Mesothelial cell of epicardium (in vitro differentiated cells): ENCODE results near the gene TSPAN15. TPM values are rescaled to one million over a fixed set of nuclear protein-coding genes. Genes with fewer than 3 reads are reported as not detected.

Experiments used
- DNase-seq, 2 experiments: peaks; one replicate each; pipeline ENCODE4 v3.0.0; 2021; ENCODE audit warnings: low spot score in 2 of 2; ENCODE audit not compliant: unreplicated experiment in 2 of 2
- H3K27ac Mint-ChIP-seq: 2 replicates; pipeline ENCODE4 v1.8.0; 2021; ENCODE audit warnings: mixed read lengths
- H3K27me3 Mint-ChIP-seq: 2 replicates; pipeline ENCODE4 v1.8.0; 2021; ENCODE audit warnings: low read depth, mixed read lengths
- H3K36me3 Mint-ChIP-seq: 2 replicates; pipeline ENCODE4 v1.8.0; 2021; ENCODE audit warnings: mixed read lengths
- H3K4me1 Mint-ChIP-seq: 2 replicates; pipeline ENCODE4 v1.8.0; 2021; ENCODE audit warnings: mixed read lengths
- H3K4me3 Mint-ChIP-seq: 2 replicates; pipeline ENCODE4 v1.8.0; 2021; ENCODE audit warnings: mild to moderate bottlenecking, moderate library complexity, mixed read lengths
- H3K9me3 Mint-ChIP-seq: 2 replicates; pipeline ENCODE4 v1.8.0; 2021; ENCODE audit warnings: mixed read lengths
- CTCF ChIP-seq: fragments of 200-600 bp; sonication (generic); IDR thresholded peaks from one replicate; pipeline ENCODE4 v1.5.0; 2021; ENCODE audit warnings: antibody characterized with exemption; ENCODE audit not compliant: unreplicated experiment
- total RNA-seq: library from RNA; stranded (reverse); gene quantifications from 3 replicates; pipeline ENCODE4 v1.2.1, GENCODE V29; 2021

Gene TSPAN15
- total RNA-seq, 1 donor from 2014 or later: 17.7 TPM

DNA sequence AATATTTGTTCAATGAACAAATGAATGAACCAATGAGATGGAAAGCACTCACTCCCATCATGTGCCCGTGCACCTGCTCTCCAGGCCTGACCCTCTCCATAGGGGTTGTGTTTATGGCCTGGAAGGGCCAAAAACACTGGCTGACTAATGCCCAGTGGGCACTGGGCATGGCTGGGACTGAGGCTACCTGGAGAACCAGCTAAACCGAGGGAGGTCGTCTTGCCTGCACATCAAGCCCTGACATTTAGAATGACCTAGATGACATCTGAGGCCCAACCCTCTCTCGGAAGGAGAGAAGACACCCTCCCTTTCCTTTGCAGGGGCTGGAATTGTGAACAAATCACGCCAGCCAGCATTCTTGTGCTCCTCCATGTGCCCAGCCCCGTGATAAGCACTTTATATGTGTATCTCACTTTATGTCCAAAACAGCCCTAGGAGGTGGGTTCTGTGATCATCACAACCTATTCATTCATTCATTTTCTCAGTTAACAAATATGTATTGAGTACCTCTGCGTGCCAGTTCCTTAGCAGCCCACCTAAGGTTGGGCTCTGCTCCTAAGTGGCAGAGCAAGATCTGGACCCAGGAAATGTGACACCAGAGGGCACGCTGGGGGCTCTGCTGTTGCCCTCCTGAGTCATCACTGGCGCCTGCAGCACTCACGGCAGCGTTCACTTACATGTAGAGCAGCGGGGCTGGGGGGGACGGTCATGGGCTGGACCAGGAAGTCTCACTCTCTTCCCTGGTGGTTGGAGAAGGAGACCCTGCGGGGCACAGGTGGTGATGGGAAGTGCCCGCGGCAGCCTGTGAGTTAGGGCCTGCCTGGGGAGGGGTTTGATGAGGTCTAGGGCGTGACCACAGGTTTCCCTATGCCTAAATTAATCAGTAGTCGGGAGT lies 52.0 kb downstream of the TSPAN15 start:
- Mint-ChIP-seq H3K4me3 (no peak overlapping the region), H3K27me3 (peaks cover 2% of the 10 kb centered on the region), H3K4me1 (peaks cover 11% of the 10 kb centered on the region), H3K27ac (no peak overlapping the region), H3K36me3 (no peaks in the 10 kb centered on the region), H3K9me3 (no peaks in the 10 kb centered on the region)
- DNase-seq: no peak
- no peak for TF ChIP-seq CTCF

DNA sequence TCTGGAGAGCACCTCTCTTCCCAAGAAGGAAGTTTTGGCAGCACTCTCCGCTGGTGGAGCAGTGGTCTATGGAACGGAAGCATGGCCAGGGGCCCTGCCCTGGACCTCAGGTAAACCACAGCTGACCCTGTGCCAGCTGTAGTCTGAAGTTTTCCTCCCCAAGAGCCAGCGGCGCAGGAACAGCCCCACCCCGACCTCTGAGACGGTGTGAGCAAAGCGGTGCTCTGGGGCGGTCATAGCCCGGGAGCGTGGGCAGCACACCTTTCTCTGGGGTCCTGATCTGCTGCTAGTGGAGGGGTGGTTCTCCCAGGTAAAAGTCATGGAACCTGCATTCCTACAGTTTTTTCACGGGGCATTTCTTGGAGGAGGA lies 52.6 kb downstream of the TSPAN15 start:
- Mint-ChIP-seq H3K36me3 (no peaks in the 10 kb centered on the region), H3K27me3 (peaks cover 2% of the 10 kb centered on the region), H3K27ac (no peak overlapping the region), H3K9me3 (no peaks in the 10 kb centered on the region), H3K4me1 (peaks cover 9% of the 10 kb centered on the region), H3K4me3 (no peak overlapping the region)
- no peak for DNase-seq
- no peak for TF ChIP-seq CTCF

- DNase-seq: no peak
- H3K36me3 Mint-ChIP-seq: no peaks in the 10 kb centered on the region
- no peaks in the 10 kb centered on the region for H3K9me3 Mint-ChIP-seq
- H3K27ac Mint-ChIP-seq: no peak overlapping the region
- peaks cover 9% of the 10 kb centered on the region for H3K4me1 Mint-ChIP-seq
- no peak for TF ChIP-seq CTCF
- H3K27me3 Mint-ChIP-seq: peaks cover 6% of the 10 kb centered on the region
- no peak overlapping the region for H3K4me3 Mint-ChIP-seq
Observed at GRCh38 chr10:69504576-69505250, 53.4 kb downstream of the TSPAN15 start.

DNA sequence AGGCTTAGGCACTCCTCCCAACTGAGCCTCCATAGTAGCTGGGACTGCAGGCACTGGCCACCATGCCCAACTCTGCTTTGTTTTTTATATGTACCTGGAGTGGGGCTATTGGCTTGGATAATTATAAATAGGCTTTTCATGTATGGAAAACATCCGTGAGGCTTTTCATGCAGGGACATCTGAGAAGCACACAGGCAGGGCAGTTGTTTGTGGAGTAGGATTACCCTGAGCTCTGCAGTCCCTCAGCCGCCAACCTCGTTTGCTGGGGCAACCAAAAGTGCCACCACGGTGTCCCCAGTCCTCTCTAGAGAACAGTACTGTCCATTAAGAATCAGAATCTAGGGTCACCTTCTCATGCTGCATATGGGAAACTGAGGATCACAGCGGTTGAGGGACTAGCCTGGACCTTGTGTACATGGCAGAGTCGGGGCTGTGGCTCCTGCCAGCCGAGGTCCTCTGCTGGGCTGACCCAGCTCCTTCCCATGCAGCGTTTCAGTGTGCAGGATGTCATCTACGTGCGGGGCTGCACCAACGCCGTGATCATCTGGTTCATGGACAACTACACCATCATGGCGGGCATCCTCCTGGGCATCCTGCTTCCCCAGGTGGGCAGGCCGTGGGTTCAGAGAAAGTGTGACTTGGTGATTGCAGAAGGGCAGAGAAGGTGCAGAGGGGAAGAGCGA lies 54.5 kb downstream of the TSPAN15 start:
- H3K4me3 Mint-ChIP-seq: no peak overlapping the region
- TF ChIP-seq CTCF: no peak
- H3K9me3 Mint-ChIP-seq: no peaks in the 10 kb centered on the region
- no peak overlapping the region for H3K27ac Mint-ChIP-seq
- no peak for DNase-seq
- peaks cover 9% of the 10 kb centered on the region for H3K4me1 Mint-ChIP-seq
- no peaks in the 10 kb centered on the region for H3K36me3 Mint-ChIP-seq
- peaks cover 16% of the 10 kb centered on the region for H3K27me3 Mint-ChIP-seq

DNA sequence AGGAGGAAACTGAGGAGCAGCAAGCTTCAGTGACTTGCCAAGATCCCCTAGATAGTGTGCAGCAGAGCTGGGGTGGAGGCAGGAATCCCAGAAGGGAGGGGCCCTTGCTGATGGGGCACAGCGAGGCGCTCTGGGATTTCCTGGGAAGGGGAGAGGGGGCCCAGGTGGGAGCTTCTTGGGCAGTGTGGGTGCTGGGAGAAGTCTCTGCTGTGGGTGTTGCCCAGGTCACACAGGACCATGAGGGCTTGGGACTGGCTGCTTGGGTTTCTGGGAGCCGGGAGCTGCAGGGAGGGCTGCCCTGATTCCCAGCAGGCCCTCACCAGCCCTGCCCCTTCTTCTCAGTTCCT lies 55.2 kb downstream of the TSPAN15 start:
- TF ChIP-seq CTCF: no peak
- DNase-seq: no peak
- Mint-ChIP-seq H3K36me3 (no peaks in the 10 kb centered on the region), H3K9me3 (no peaks in the 10 kb centered on the region), H3K27ac (no peak overlapping the region), H3K4me1 (peaks cover 9% of the 10 kb centered on the region), H3K27me3 (peaks cover 23% of the 10 kb centered on the region), H3K4me3 (no peak overlapping the region)
